Measurements from ENCODE around the gene NSL1.

GRCh38 chr1:212703991-212704564, 87.5 kb downstream of the NSL1 start:
- TF ChIP-seq CTCF (IDR thresholded peaks at IDR 0.05; ENCODE audit: borderline replicate concordance, extremely low read depth, low read length, poor library complexity, severe bottlenecking) (no peak), EZH2 (IDR thresholded peaks at IDR 0.05; ENCODE audit: borderline replicate concordance, low read depth, low read length, severe bottlenecking) (no peak)
